GM19043 (cell line): ENCODE measurements around the gene SLC24A4.
A peak's percentile ranks its signal among the peaks of the same experiment; 100 is the strongest.

ENCODE experiments used
- ATAC-seq: cut with Tn5 transposase; IDR thresholded peaks from one replicate; pipeline ENCODE4 v1.9.1; 2021; ENCODE audit warnings: low read depth; ENCODE audit not compliant: unreplicated experiment

Gene SLC24A4

DNA sequence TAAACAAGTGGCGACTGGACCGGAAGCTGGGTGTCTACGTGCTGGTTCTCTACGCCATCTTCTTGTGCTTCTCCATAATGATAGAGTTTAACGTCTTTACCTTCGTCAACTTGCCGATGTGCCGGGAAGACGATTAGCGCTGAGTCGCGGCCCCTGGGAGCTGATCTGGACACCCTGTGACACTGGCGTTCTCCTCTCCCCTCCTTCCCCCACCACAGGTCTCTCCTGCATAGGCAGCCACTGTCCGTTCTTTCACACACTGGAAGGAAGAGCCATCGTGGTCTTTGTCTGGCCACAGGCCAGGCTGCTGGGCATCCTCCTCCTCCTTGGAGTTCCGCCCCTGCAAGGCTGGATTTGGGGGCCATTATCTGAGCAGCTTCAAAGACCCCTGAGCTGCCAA, 170.5 kb downstream of the SLC24A4 start:
- ATAC-seq, result no peak

DNA sequence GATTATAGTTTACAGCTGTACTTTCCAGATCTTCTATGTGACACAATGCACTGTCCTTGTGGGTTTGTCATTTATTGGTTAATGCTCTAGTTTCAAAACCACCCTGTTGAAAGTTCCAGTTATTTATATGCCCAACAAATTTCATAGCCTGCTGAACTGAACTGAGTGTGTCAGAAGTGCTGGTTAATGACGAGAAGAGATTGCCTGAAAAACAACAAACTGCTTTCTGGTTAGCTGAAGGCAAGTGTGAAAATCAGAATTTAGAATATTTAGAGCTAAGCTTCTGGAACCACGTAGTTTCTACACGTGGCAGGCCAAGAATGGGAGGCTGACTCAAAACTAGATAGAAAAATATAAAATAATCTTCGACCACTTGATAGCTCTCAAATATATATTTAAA, 171.5 kb downstream of the SLC24A4 start:
- no peak for ATAC-seq

DNA sequence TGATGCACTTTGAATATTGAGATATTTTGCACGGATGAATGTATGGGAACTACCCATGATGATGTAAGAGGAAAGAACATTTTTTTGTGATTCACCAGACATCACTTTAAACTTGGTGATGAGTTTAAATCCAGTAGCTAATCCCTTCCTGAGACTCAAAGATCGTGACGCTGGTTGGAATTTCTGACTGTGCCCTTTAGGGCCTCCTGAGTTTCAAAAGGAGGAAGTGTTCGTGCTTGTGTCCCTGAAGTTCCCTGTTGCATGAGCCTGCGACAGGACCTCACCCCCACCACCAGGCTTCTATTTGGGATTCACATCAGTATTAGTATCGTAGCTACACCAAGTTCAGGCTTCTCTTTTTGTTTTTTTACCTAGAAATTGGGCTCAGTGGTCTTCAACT, 172.1 kb downstream of the SLC24A4 start:
- no peak for ATAC-seq

DNA sequence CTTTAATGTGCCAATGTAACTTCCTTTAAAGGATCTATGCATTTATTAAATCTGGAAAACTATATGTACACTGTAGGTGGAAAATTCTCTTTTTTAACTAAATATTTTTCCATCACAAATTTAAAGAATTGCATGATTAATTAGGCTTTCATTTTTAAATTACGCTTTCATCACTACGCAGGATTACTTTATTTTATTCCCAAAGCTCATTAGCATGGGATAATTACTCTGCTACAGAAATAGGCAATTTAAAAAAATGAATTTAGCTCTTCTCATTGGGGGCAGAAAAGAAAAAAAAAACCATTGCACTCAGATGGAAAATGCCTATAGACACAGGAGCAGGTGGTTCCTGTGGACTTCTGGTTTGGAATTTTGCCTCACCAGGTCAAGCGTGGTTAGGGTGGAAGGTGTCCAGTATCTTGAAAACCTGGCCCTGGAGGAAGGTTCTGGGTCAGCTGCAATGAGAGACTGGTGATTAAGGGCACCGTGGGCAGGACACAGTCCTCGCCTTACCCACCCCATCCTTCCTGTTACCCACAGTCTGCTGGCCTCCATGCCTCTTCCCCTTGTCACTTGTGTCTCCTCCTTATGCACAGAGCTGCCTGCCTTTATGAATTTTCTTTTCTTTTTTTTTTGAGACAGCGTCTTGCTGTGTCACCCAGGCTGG, 173.4 kb downstream of the SLC24A4 start:
- ATAC-seq, result no peak

DNA sequence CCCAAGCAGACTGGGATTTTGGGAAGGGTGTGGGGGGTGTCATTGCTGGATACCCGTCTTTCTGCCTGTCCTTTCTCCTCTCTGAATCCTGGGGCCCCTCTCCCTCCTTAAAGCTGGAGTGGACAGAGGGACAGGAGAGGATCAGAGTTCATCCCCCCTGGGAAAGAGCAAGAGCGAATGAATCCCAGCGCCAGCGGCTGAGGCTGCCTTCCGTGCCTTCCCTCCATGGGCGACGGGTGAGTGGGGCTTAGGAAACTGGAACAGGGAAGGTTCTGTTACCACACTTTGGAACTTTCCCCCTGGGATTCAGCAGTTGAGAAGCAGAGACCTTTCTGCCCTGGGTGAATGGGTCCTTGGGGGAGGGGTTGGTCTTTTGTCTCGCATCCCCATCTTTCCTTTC, 174.4 kb downstream of the SLC24A4 start:
- no peak for ATAC-seq

DNA sequence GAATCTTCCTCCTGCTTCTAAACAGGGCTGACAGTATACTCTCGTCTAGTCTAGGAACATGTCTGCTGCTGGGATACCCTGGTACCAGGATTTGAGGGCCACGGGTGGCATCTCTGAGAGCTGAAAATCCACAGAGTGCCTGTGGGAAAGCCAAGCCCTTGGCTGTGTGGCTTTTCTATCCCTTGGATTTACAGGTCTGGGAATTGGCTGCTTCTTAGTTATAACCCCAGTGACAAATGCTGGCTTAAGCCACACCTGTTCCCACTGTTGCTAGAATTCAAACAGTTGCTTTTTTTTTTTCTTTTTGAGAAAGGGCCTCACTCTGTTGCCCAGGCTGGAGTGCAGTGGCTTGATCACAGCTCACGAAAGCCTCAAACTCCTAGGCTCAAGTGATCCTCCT, 176.3 kb downstream of the SLC24A4 start:
- no peak for ATAC-seq

DNA sequence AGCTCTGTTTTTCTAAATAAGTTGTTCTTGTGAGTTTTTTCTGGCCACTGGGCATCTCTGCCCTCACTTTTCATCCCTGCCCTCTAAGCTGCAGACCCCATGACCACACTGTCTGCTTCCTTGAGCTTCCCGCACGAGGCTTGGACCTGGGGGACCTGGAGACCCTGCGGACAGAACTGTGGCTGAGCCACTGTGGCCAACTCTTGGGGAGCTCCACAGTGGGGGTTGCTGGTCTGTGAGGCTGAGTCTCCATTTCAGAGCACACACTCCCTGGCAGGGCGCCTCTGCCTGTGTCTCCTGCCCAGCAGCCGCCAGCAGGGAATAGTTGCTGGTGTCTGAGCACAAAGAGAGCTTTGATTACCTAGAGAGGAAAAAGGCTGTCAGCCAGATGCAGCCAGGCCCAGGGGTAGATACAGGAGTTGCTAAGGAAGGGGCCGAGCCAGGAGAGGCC, 177.6 kb downstream of the SLC24A4 start:
- ATAC-seq, result no peak

DNA sequence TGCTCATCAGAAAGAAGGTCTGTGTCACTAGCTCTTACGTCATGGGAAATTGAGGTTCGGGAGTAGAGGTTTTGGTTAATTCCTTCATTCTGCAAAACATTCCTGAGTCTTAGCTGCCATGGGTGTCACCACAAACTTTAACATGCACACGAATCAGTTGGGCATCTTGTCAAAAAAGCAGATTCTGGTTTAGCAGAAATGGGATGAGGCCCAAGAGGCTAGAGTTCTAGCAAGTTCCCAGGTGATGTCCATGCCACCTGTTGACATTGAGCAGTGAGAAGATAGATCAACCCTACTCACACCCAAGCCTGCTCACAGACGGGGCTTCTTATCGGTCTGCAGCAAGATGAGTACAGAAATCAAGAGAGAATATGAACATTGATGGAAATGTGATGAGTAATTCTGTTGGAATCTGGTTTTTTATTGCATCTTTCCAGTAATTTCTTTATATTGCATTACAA, 179.0 kb downstream of the SLC24A4 start:
- no peak for ATAC-seq

DNA sequence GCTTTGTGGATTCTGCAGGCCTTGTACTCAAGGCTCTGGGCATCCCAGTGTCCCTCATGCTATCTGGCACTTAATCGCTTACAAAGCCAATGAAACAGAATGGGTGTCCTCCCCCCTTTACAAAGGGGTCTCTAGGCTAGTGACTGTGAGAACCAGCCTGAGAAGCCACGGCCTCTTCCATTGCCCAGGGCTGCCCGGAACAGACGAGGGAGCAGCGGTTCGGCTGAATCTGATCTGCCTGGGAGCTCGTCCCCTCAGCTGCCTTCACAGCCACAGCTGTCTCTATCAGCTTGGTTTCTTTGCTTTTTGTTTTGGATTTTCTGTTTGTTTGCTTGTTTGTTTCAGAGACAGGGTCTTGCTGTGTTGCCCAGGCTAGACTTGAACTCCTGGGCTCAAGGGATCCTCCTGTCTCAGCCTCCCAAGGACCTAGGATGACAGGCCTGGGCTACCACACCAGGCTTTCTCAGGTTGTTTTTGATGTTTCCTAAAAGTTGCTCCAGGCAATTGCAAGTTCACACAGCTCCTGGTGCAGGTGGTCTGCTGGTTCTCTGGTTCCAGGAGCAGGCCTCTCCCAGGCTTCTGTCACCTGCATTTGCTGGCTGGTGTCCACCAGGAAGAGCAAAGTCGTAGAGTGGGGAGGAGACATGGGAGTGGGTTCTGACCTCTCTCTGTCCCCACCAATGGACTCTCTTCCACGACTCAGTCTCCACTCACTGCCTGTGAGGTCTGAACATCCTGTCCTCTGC, 179.7 kb downstream of the SLC24A4 start:
- ATAC-seq, result no peak

DNA sequence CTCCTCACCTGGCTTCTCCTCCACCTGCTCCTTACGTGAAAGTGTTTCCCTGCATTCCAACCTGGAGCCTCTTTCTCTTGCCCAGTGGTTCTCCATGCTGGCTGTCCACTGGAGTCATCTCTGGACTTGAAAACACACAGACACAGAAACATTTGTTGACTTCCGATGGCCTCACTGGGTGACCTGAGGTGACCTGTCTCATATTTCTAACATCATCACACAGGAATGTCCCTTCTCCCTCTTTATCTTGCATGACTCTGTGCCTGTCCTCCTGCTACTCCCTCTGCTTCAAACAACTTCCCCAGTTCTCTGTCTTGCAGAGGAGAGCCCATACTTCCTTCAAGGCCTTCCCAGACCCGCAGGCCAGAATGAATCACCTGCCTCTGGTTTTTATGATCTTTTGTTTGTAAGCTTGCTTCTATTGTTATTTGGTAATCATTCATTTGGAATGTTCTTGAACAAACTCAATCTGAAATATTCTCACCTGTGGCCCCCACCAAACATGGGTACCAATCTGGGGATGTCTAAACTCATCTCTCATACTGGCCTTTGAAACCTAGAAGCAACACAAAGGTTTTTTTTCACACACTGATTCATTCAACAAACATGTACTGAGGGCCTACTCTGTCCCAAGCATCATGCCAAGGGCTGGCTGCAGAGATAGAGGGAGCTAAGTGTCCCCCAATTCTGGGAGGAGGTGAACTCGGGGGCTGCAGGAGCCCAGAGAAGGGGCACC, 181.0 kb downstream of the SLC24A4 start:
- ATAC-seq, result no peak

DNA sequence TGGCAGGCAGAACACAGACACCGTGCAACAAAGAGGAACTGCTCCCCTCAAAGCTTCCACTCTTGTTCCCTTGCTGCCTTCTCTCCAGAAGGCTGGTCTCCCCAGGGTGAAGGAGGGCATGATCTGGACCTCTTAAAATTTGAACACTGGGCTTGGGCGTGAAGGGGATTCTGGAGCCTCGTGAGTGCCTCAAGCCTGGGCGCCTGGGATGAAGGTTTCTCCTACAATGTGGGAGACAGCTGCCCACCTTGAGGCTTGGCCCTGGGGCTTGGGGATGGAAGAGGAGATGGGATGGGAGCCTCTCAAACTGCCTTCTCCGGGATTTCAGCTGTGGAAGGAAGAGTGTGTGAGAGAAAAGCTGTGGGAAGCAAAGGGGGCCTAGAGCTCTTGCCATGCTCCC, 182.9 kb downstream of the SLC24A4 start:
- no peak for ATAC-seq

DNA sequence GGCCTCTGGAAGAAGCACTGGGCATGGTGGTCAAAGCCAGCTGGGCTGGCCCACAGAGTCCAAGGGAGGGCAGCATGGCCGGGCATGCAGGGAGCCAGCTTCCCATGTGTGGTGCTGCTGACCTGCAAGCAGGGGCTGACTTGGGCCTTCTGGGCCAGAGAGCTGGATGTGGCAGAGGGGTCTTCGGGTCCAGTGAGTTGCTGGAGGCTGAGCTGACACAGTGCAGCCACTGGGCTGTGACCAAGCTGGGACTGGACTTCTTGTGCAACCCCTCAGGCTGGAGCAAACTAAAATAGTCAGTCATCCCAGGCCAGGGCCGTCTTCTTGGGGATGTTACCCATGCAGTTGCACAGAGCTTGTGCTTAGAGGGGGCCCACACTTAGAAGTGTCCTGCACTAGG, 183.3 kb downstream of the SLC24A4 start:
- ATAC-seq, result no peak

DNA sequence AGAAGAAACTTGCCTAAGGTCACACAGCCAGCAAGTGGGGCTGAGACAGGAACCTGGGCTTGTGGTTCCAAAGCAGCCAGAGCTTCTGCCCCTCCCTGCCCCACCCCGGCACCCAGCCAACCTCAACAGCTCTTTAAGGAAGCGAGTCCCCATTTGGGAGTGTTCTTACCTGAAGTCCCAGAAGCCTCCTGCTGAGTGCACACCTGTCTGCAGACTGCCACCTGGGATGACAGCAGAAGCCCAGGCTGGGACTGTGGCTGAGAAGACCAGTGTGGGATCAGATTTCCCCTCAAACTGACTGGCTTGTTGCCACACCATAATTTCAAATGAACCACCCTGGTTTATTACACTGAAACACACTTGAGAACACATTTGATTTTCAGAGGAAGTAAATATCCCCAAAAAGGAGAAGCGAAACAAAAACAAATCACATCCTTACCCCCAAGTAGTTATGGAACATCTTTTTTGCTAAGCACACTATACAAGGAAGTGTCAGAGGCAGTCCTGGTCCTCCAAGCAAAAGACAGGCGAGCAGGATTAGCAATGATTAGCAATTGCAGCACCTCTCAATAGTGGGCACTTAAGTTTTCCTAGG, 184.3 kb downstream of the SLC24A4 start:
- peak; percentile 59 for ATAC-seq

DNA sequence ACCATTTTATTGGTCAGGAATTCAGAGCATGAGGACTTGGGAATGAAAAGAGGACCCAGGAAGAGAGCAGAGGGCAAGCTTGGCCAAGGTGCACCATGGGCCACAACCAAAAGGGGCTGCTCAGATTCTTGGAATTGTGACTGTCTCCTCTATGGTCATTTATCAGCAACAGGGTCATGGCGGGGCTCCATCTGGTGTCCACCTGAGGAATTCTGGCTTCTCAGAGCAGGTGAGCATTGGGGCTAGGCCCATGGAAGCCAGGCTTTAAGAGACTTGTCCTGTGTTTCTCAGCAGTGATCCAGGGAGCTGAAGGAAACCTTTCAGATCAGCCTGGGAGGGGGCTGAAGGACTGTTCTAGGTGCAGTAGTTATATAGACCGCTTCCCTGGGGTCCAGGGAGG, 188.0 kb downstream of the SLC24A4 start:
- ATAC-seq, result no peak

DNA sequence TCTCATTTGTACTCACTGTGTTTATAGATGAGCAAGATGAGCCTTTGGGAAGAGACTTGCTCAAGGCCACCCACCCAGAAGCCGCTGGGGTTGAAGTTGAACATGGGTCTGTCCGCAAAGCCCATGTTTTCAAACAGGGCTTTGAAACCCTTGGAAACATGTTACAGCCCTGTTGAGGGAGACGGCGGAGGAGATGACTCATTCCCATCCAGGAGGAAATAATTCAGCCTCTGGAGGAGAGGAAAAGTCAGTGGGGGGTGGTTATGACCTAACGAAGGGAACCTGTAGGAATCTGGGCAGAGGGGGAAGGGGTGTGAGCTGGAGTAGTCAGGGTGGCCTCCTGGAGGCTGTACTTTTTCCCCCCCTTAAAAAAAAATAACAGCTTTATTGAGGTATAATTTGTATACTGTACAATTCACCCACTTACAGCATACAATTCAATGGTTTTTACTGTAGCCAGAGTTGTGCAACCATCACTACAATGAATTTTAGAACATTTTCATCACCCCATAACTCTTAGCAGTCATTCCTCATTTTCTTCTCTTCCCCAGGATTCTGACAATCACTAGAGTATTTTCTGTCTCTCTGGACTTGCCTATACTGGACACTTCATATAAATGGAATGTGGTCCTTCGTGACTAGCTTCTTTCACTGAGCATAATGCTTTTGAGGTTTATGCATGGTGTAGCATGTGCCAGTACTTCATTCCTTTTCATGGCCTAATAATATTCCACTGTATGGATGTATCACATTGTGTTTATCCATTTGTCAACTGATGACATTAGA, 188.7 kb downstream of the SLC24A4 start:
- no peak for ATAC-seq

DNA sequence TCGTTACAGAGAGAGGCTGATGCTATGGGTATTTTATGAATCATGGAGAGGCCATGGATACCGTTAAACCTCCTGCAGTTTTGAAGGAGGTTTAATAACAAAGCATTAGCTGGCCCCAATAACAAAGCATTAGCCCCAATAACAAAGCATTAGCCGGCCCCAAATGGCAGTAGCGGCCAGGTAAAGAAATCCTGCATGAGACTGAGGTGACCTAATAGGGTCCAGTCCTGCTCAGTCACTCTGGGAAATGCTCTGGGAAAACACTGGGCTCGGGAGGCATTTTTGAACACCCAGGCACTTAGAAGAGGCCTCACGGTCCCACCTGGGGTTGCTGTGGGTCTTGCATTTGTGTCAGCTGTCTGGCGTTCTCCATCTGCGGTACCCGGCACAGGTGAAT, 189.8 kb downstream of the SLC24A4 start:
- no peak for ATAC-seq

DNA sequence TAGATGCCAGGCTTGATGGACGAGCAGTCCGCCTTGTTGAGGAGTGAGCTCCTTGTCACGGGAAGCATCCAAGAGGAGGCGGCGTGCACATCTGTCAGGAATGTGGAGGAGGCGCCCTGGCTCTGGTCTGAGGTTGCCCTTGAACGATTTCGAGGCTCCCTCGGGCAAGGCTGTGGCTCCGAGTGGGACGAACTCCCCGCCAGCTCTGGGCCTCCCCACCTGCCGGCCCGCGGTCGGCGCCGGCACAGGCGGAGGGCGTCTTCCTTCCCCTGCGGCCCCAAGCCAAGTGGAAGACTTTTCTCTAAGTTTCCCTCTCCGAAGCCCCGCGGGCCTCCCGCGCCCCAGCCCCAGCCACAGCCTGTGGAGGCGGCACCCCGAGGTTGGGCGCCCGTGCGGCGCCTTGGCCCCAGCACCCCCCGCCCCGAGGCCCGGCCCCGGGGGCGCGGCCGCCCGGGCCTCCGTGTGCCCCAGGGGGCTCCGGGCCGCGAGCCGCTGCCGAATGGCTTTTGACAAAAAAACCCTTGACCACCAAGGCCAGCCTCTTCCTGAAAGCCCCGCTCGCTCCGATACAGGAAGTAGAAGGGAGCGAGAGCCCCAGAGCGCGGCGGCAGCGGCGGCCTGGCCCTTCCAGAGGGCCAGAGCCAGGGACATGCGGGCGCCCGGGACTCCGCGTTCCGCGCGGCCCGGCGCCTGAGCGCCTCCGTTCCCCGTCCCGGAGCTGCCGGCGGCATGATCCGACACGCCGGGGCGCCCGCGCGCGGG, 190.4 kb downstream of the SLC24A4 start, which contains the start of gene RIN3:
TSS of gene RIN3 (plus strand) at position 578 of the 762 bp plus-strand sequence. CDS start at position 730, 152 bp downstream.
- no peak for ATAC-seq

DNA sequence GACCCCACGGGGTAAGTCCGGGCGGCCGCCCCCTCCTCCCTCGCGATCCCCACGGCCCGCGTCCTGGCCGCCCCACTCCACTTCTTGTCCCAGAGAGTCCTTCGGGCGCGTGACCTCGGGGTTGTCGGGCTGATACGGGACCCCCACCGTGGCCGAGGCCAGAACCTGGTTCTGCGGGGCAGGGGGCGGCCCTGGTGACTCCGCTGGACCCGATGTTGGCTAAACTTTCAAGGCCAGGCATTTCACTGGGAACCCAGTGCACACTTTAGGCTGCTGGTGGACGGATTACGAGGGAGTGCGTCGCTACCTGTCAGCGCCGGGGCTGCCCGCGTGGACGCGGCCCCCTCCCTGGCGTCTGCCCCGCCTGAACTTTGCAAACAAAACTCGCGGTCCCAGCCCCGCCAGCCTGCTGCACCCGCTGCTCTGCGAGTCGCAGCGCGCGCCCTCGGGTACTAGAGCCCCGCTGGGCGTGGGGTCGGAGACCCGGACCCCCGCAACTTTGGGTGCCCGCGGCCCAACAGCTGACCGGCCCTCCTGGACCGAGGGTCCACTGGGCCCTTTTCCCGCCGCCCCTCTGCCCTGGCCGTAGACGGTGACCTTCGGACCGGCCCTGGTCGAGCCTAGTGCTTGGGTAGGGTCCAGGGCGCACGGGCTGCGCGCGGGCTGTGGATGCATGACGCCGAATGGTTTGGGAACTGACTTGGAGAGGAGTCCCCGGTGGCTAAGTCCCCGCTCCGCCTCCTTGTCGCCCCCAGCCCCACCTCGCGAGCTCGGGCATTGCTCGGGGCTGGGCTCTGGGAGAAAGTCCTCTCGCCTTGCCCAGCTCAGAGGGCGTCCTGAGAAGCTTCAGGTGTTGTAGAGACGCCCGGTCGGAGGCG, 191.2 kb downstream of the SLC24A4 start:
- ATAC-seq, result no peak
